Measurements from ENCODE around the gene MAP2K2. TPM values are rescaled to one million over a fixed set of nuclear protein-coding genes. Genes with fewer than 3 reads are reported as not detected.

MAP2K2 gene
- total and polyA plus RNA-seq, 2 experiments from 2014 or later: 217 to 240 TPM

- H3K27ac ChIP-seq: peak overlapping the region; percentile 62
Observed at GRCh38 chr19:4042064-4042730, 81.7 kb downstream of the MAP2K2 start.

More at GRCh38 chr19:4042064-4042730, 81.7 kb downstream of the MAP2K2 start:
- no peak for TF ChIP-seq CTCF (IDR thresholded peaks at IDR 0.05; ENCODE audit: low read depth, low read length)
- Histone ChIP-seq H3K9me3 (ENCODE audit: low read depth) (no peaks in the 10 kb centered on the region), H3K4me3 (no peak overlapping the region), H3K36me3 (peaks cover 7% of the 10 kb centered on the region), H3K27me3 (no peaks in the 10 kb centered on the region), H3K4me1 (ENCODE audit: low read depth) (no peaks in the 10 kb centered on the region)
- DNase-seq (ENCODE audit: low read depth in 1 of 2, low spot score in 1 of 2): no peak

Other genes with a start within 250 kb of the MAP2K2 start
- 0.15 and 0.25 TPM in 2 replicates for gene ATCAY, start 243.4 kb downstream of the MAP2K2 start, total RNA-seq
- 0.29 and 0.40 TPM in 2 replicates for gene ATCAY, start 243.4 kb downstream of the MAP2K2 start, polyA plus RNA-seq
- gene NMRK2, start 191.1 kb downstream of the MAP2K2 start, total RNA-seq: 32.9 and 46.5 TPM in 2 replicates
- 34.3 and 39.4 TPM in 2 replicates for gene NMRK2, start 191.1 kb downstream of the MAP2K2 start, polyA plus RNA-seq
- 133 and 157 TPM in 2 replicates for gene DAPK3, start 153.0 kb downstream of the MAP2K2 start, total RNA-seq
- 72.1 and 90.2 TPM in 2 replicates for gene DAPK3, start 153.0 kb downstream of the MAP2K2 start, polyA plus RNA-seq
- 2,213 and 2,849 TPM in 2 replicates for gene EEF2, start 138.7 kb downstream of the MAP2K2 start, total RNA-seq
- 316 and 530 TPM in 2 replicates for gene EEF2, start 138.7 kb downstream of the MAP2K2 start, polyA plus RNA-seq
- gene PIAS4, start 116.4 kb downstream of the MAP2K2 start, total RNA-seq: 32.6 and 35.4 TPM in 2 replicates
- 9.6 and 11.3 TPM in 2 replicates for gene PIAS4, start 116.4 kb downstream of the MAP2K2 start, polyA plus RNA-seq
- 14.6 and 20.5 TPM in 2 replicates for gene ZBTB7A, start 57.2 kb downstream of the MAP2K2 start, total RNA-seq
- gene ZBTB7A, start 57.2 kb downstream of the MAP2K2 start, polyA plus RNA-seq: 17.2 and 18.6 TPM in 2 replicates
- gene CREB3L3, start 29.5 kb upstream of the MAP2K2 start, total RNA-seq: not detected in 2 replicates
- gene CREB3L3, start 29.5 kb upstream of the MAP2K2 start, polyA plus RNA-seq: not detected in 2 replicates
- gene SIRT6, start 58.4 kb upstream of the MAP2K2 start, total RNA-seq: 29.5 and 34.2 TPM in 2 replicates
- gene SIRT6, start 58.4 kb upstream of the MAP2K2 start, polyA plus RNA-seq: 8.8 and 11.3 TPM in 2 replicates
- 4.6 and 7.4 TPM in 2 replicates for gene ANKRD24, start 58.6 kb upstream of the MAP2K2 start, total RNA-seq
- 3.5 and 6.2 TPM in 2 replicates for gene ANKRD24, start 58.6 kb upstream of the MAP2K2 start, polyA plus RNA-seq
- not detected in 2 replicates for gene EBI3, start 105.4 kb upstream of the MAP2K2 start, total RNA-seq
- gene EBI3, start 105.4 kb upstream of the MAP2K2 start, polyA plus RNA-seq: 0.44 TPM in 1 of 2 replicates, not detected in the other
- 27.5 and 30.4 TPM in 2 replicates for gene YJU2, start 123.0 kb upstream of the MAP2K2 start, total RNA-seq
- gene YJU2, start 123.0 kb upstream of the MAP2K2 start, polyA plus RNA-seq: 19.1 and 24.7 TPM in 2 replicates
- 78.4 and 144 TPM in 2 replicates for gene SHD, start 155.1 kb upstream of the MAP2K2 start, total RNA-seq
- gene SHD, start 155.1 kb upstream of the MAP2K2 start, polyA plus RNA-seq: 93.2 and 129 TPM in 2 replicates
- 0.92 and 2.5 TPM in 2 replicates for gene TMIGD2, start 178.3 kb upstream of the MAP2K2 start, total RNA-seq
- 0.84 and 2.9 TPM in 2 replicates for gene TMIGD2, start 178.3 kb upstream of the MAP2K2 start, polyA plus RNA-seq
- gene FSD1, start 180.5 kb upstream of the MAP2K2 start, total RNA-seq: 16.3 and 24.7 TPM in 2 replicates
- gene FSD1, start 180.5 kb upstream of the MAP2K2 start, polyA plus RNA-seq: 18.5 and 23.2 TPM in 2 replicates
- gene STAP2, start 214.7 kb upstream of the MAP2K2 start, total RNA-seq: 12.3 and 18.0 TPM in 2 replicates
- gene STAP2, start 214.7 kb upstream of the MAP2K2 start, polyA plus RNA-seq: 18.7 and 20.3 TPM in 2 replicates
- 14.4 and 19.8 TPM in 2 replicates for gene MPND, start 219.4 kb upstream of the MAP2K2 start, total RNA-seq
- 19.2 and 24.3 TPM in 2 replicates for gene MPND, start 219.4 kb upstream of the MAP2K2 start, polyA plus RNA-seq

Measured in cardiac muscle cell (in vitro differentiated cells and primary cell).